Measurements from ENCODE around the gene MACROD2. TPM values are rescaled to one million over a fixed set of nuclear protein-coding genes. Genes with fewer than 3 reads are reported as not detected.

MACROD2 gene
- total RNA-seq, 1 experiment from 2014 or later, result 1.6 TPM

DNA sequence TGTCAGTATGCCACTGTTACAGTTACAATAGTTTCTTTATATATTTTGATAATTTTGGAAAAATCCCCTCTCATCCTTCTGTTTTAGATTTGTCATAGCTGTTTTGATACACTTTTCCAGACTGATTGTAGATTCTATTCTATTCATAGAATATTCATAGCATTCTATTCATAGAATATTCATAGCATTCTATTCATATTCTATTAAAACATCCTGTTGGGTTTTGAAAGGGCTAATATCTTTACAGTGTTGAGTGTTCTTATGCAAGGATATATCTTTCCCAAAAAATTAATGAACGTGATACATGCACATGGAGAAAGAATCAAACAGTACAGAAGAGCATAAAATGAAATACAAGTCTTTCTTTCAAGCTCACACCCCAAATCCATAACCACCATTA, 38.0 kb downstream of the MACROD2 start:
- Histone ChIP-seq H4K91ac (ENCODE audit: insufficient read length, low read depth, low read length) (no peak overlapping the region), H2BK5ac (ENCODE audit: insufficient read length, low read length) (no peak overlapping the region), H3K79me1 (ENCODE audit: insufficient read depth, low read depth, low read length, poor library complexity, severe bottlenecking) (no peaks in the 10 kb centered on the region), H2BK15ac (ENCODE audit: low read depth, low read length) (no peak overlapping the region), H2BK12ac (ENCODE audit: insufficient read length, low read depth, low read length) (no peak overlapping the region), H3K4ac (ENCODE audit: low read depth, low read length) (no peak overlapping the region), H3K9me3 (ENCODE audit: control insufficient read depth, low read depth, low read length) (no peaks in the 10 kb centered on the region), H2BK120ac (ENCODE audit: low read depth, low read length, poor library complexity, severe bottlenecking) (no peak overlapping the region), H3K79me2 (ENCODE audit: insufficient read depth, low read length) (no peaks in the 10 kb centered on the region), H4K20me1 (ENCODE audit: control insufficient read depth, insufficient read depth, insufficient read length) (no peaks in the 10 kb centered on the region), H3K56ac (ENCODE audit: insufficient read length, low read depth, low read length) (no peak overlapping the region), H3K4me1 (ENCODE audit: insufficient read depth, low read length) (no peaks in the 10 kb centered on the region), H3K4me2 (ENCODE audit: insufficient read depth, insufficient read length, low read length) (no peak overlapping the region), H3T11ph (ENCODE audit: low read length) (no peak overlapping the region), H3K23ac (ENCODE audit: insufficient read length, low read depth, low read length) (no peak overlapping the region), H3K18ac (ENCODE audit: insufficient read length, low read depth, low read length) (no peak overlapping the region), H3K27me3 (ENCODE audit: insufficient read depth, low read length) (no peaks in the 10 kb centered on the region), H3K9ac (ENCODE audit: extremely low read depth, insufficient read length, low read length) (no peak overlapping the region), H2AK5ac (ENCODE audit: insufficient read length, low read length) (no peak overlapping the region), H3K23me2 (ENCODE audit: insufficient read length, low read depth, low read length, poor library complexity, severe bottlenecking) (no peaks in the 10 kb centered on the region), H2AFZ (ENCODE audit: low read length) (no peak overlapping the region), H4K8ac (replicated peaks; ENCODE audit: insufficient read length, low read depth, low read length) (no peak overlapping the region), H3K27ac (ENCODE audit: insufficient read length, low read depth, low read length) (no peak overlapping the region), H3K14ac (ENCODE audit: insufficient read depth, low read length) (no peak overlapping the region), H4K5ac (ENCODE audit: insufficient read length, low read depth, low read length) (no peak overlapping the region), H2BK20ac (ENCODE audit: low read depth, low read length, poor library complexity, severe bottlenecking) (no peak overlapping the region)
- no CpG with 5 or more reads among the region's 1 CpG for WGBS (ENCODE audit: extremely low coverage, insufficient read length, low lambda C conversion rate)
- Mint-ChIP-seq H3K36me3 (ENCODE audit: insufficient read depth in 1 of 3, low read depth in 3 of 3) (no peaks in the 10 kb centered on the region; a peak in 2 of 7 replicates), H3K4me1 (no peaks in the 10 kb centered on the region), H3K4me3 (no peak overlapping the region), H3K27me3 (ENCODE audit: low read depth) (no peaks in the 10 kb centered on the region), H3K27ac (no peak overlapping the region), H3K9me3 (no peaks in the 10 kb centered on the region)
- TF ChIP-seq, protein P1, sequence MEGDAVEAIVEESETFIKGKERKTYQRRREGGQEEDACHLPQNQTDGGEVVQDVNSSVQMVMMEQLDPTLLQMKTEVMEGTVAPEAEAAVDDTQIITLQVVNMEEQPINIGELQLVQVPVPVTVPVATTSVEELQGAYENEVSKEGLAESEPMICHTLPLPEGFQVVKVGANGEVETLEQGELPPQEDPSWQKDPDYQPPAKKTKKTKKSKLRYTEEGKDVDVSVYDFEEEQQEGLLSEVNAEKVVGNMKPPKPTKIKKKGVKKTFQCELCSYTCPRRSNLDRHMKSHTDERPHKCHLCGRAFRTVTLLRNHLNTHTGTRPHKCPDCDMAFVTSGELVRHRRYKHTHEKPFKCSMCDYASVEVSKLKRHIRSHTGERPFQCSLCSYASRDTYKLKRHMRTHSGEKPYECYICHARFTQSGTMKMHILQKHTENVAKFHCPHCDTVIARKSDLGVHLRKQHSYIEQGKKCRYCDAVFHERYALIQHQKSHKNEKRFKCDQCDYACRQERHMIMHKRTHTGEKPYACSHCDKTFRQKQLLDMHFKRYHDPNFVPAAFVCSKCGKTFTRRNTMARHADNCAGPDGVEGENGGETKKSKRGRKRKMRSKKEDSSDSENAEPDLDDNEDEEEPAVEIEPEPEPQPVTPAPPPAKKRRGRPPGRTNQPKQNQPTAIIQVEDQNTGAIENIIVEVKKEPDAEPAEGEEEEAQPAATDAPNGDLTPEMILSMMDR (conservative IDR thresholded peaks at IDR 0.05), result no peak
- no peak for DNase-seq

All from H9 (cell line).